HG03060 (cell line): ENCODE results near the gene MALRD1.

Experiments
- ATAC-seq: cut with Tn5 transposase; IDR thresholded peaks from one replicate; pipeline ENCODE4 v1.9.1; 2021; ENCODE audit warnings: low read depth, moderate number of reproducible peaks; ENCODE audit not compliant: unreplicated experiment

Gene MALRD1

DNA sequence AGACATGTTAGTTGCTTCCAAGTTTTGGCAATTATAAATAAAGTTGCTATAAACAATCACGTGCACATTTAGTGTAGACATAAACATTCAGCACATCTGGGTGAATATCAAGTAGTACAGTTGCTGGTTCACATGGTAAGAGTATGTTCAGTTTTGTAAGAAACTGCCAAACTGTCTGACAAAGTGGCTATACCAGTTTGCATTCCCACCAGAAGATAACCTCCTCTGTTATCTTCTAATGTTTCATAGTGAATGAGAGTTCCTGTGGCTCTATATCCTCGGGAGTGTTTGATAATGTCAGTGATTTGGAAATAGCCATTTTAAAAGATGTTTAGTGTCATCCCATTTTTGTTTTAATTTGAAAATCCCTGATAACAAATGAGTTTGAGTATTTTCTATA lies 508.1 kb downstream of the MALRD1 start:
- ATAC-seq: no peak

DNA sequence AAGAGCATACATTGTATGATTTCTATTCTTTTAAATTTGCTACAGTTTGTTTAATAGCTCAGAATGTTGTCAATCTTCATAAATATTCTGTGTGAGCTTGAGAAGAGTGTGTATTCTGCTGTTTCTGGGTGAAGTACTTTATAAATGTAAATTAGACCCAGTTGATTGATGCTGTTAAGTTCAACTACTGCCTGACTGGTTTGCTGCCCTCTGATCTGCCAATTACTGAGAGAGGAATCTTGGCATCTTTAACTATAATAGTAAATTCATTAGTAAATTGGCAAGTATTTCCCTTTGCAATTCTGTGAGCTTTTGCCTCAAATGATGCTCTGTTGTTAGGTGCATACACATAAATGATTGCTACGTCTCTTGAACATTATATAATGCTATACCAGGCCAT lies 512.6 kb downstream of the MALRD1 start:
- ATAC-seq: no peak

DNA sequence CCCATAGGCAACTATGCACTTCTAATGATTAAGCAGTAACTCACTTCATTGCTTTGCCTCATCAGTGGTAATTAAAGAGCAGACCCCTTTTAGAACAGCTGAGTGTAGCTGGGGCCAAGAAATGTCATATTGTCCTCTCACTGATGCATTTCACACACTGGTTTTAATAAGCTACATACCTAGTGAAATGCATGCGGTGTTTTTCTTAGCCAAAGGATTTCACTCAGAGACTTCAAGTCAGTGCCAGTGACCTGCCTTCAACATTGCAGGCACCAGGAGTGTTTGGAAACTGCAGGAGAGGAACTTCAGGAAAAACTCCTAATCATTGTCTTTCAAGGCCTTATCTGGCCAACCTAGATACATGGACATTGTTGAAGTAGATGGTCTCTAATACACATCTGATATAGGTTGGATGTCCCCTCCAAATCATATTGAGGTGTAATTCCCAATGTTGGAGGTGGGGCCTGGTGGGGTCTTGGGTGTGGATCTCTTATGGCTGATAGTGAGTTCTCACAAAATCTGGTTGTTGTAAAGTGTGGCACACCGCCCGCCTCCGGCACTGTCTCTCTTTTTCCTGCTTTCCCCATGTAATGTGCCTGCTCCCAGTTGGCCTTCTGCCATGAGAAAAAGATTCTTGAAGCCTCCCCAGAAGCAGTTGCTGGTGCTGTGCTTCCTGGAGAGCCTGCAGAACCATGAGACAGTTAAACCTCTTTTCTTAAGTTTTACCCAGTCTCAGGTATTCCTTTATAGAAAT lies 515.0 kb downstream of the MALRD1 start:
- no peak for ATAC-seq

GRCh38 chr10:19570120-19570519 lies 521.5 kb downstream of the MALRD1 start:
- no peak for ATAC-seq

DNA sequence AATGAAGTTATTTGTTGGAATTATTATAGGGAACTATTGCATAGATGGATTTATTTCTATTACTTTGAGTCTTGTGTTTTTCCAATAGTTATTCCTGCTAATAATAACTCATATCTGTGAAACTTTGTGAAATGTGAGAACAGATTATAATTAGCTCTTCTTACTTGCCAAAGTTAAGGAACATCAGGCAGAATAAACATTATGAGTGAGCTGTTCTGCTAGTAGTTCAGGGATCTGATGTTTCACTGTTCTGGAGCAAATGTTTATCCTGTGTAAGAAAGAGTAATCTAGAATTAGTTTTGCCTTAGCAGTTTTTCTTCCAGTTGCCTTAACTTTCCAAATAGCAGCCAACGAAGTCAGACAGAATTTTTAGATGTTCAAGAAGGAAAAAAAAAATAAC lies 522.4 kb downstream of the MALRD1 start:
- ATAC-seq: no peak

DNA sequence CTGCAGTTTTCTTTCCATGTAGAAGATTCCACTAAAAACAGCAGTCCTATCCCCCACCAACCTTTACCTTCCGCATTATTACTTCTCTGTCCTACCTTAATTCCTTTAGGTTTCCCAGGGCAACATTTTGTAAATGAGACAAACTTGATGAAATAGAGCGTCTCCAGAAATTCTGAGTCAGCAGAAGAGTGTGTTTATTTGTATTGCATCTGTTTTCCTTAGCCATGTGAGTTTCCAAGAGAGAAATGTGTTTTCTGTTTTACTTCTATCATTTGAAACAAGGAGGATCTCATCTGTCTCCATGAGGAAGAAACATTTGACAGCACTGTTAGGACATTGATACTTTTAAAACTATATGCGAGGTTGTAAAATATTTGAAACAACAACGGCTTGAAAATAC lies 523.5 kb downstream of the MALRD1 start:
- ATAC-seq: no peak

- ATAC-seq: no peak
These were observed 528.0 kb downstream of the MALRD1 start for GRCh38 chr10:19576576-19576975.

DNA sequence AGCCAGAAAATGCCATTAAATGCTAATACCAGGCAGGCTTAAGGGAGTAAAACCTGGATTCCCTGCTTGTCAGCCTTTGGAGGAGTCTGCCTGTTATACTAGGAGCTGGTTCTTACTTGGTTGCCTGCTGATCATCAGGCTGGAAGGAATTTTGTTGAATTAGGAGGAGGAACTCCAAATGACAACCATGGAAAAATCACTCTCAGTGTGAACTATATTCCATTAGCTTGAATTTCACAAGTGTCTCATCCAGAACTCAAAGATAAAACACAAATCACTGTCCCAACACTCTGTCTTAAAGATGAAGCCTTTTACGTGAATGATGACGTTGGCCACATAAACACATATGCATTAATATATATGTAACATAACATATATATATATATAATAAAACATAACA lies 528.8 kb downstream of the MALRD1 start:
- ATAC-seq: no peak

GRCh38 chr10:19577807-19578206 lies 529.2 kb downstream of the MALRD1 start:
- ATAC-seq: no peak

DNA sequence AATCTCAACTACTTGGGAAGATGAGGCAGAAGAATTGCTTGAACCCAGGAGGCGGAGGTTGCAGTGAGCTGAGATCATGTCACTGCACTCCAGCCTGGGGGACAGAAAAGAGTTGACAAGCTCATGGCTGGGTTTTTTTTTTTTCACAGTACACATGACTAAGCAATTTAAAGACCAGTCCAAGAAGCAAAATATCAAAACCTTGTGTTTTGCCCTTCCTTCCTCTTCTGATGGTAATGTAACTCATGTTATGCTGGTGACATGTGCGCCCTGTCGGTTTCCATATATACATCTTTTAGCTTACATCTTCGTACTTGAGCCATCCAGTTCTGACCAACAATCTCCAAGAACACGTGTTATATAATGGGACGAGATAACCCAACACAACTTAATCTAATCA lies 530.0 kb downstream of the MALRD1 start:
- no peak for ATAC-seq

- ATAC-seq: no peak
These were observed 531.4 kb downstream of the MALRD1 start for GRCh38 chr10:19579761-19580545.

DNA sequence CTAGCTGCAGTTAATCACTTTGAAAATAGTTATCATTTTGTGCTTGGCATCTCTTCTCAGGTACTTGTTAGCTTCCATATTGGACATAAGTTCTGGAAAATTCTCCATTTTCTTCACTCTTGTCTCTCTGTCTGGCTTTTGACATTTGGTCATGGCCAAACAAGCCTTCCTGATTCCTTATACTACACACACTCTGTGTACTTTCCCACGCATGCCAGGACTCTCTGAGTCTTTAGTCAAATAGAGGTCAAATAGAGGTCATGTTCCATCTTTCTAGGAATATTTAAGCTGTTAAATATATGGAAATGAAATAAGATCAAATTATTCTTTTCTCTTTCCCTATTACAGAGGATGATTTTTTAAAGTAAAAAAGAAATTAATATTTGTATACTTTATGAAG lies 532.1 kb downstream of the MALRD1 start:
- ATAC-seq: no peak

- ATAC-seq: no peak
These were observed 540.0 kb downstream of the MALRD1 start for GRCh38 chr10:19588608-19589007.

GRCh38 chr10:19592276-19592675 lies 543.7 kb downstream of the MALRD1 start:
- no peak for ATAC-seq

DNA sequence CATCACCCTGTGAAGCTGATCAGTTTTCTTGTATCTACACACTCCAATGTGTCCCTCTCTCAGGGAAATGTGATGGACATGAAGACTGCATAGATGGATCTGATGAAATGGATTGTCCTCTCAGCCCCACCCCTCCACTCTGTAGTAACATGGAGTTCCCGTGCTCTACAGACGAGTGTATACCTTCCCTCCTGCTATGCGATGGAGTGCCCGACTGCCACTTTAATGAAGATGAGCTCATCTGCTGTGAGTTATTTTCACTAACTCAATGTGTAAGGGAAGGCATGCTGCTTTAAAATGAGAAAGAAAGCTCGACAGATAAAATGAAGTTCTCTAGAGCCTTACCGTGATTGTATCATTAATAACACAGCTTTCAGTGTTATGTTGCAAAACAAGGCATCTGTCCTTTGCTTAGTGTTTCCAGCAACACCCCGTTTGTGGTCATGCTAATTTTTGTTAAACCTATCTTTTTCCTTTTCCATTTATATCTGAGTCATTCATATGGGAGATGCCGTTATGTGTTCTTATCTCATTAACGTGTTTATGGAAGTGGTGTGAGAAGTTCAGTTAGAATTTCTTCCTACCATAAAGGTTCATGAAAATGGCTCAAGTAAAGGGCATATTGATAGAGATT lies 546.7 kb downstream of the MALRD1 start:
- no peak for ATAC-seq

DNA sequence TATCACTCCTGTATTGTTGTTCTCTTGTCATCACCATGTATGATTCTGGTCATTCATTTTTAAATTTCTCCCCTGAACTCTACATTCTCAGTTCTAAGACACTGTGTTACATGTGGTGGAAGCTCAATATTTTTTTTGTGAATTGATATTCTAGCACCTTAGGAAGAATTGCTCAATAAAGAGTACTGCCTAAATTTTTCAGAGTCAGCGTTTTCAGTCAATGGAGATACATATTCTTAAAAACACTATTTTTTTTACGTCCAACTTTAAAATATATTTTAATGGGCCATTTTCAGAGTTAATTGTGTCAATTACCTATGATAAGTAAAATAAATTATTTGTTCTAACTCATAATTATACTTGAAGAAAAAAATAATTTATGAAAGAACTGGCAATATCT lies 557.2 kb downstream of the MALRD1 start:
- no peak for ATAC-seq

GRCh38 chr10:19606968-19607367 lies 558.4 kb downstream of the MALRD1 start:
- ATAC-seq: no peak

DNA sequence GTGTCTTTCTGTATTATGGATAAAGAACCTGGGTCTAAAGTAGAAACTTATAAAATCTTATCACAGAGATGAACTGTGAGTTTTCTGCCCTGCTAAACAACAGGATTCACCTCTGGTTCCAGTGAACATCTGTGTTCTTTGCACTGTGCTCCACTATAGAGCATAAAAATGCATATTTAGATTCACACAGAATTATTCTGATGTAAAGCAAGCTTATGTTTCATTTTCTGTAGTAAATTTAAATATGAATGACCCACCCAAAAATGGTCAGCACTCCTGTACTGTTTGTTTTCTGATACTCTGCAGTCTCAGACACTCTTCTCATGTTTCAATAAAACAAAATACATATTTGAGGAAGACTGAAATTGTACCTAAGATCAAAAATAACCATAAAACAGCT lies 563.2 kb downstream of the MALRD1 start:
- no peak for ATAC-seq

DNA sequence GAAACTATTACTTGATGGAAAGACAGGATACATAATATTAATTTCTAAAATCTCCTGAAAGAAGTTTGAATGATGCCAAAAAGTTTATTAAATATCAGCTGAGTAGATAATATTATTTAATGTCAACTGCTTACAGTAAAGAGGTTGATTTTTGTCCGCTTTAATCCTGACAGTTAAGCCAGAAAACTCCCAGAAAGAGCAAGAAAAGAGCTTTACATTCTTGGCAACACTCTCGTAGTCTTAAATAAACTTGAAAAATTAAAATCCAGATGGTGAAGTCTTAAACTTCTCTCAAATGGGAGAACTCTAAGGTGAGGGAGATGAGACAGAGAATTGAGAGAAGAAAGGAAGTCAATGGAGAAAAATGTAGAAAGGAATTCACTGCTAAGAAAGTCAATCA lies 568.4 kb downstream of the MALRD1 start:
- no peak for ATAC-seq

GRCh38 chr10:19620811-19621210 lies 572.2 kb downstream of the MALRD1 start:
- no peak for ATAC-seq

- ATAC-seq: no peak
These were observed 574.7 kb downstream of the MALRD1 start for GRCh38 chr10:19623321-19623720.

DNA sequence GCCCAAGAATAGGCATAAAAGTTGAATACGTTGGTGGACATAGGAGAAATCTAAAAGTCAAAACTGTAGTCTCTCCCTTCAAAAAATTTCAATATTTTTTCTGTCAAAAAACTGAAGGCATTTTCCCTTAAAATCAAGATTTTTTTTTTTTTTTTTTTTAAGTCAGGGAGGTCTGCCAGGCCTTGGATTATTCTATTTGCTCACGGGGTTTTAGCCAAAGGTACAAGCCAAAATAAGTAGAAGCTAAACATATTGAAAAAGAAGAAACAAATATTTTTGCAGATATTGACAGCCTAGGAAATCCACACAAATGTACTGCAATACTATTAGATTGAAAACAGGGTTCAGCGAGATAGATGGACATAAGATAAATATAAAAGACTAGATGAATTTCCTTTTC lies 577.6 kb downstream of the MALRD1 start:
- ATAC-seq: no peak
